HG03432 (cell line): ENCODE results near the gene WDR55.
"Not testable (repeated sequence)": the region's sequence is repeated elsewhere in the genome, so short reads cannot be mapped to it uniquely, and the experiment has no call there.

Source experiments
- ATAC-seq: cut with Tn5 transposase; IDR thresholded peaks from one replicate; pipeline ENCODE4 v1.9.1; 2021; ENCODE audit warnings: mild to moderate bottlenecking, moderate library complexity; ENCODE audit not compliant: unreplicated experiment

WDR55 gene

GRCh38 chr5:140647042-140647419 is 17.7 kb upstream of the WDR55 start:
- ATAC-seq: no peak

- no peak for ATAC-seq
Observed at GRCh38 chr5:140658870-140659269, 5.8 kb upstream of the WDR55 start.

- ATAC-seq: not testable (repeated sequence)
Observed at GRCh38 chr5:140660371-140660770, 4.3 kb upstream of the WDR55 start.

GRCh38 chr5:140664030-140664358 is 710 bp upstream of the WDR55 start:
- ATAC-seq: no peak

GRCh38 chr5:140671035-140671434 is 6.3 kb downstream of the WDR55 start:
- not testable (repeated sequence) for ATAC-seq

GRCh38 chr5:140671472-140672125 is 6.9 kb downstream of the WDR55 start:
- ATAC-seq: no peak

GRCh38 chr5:140672455-140673186 is 7.9 kb downstream of the WDR55 start:
- no peak for ATAC-seq

- ATAC-seq: no peak
Observed at GRCh38 chr5:140673187-140673976, 8.7 kb downstream of the WDR55 start, which contains the start of gene DND1. DND1 (minus strand) TSS chr5:140673576; CDS start chr5:140673542, 34 bp downstream.

GRCh38 chr5:140674211-140674610 is 9.5 kb downstream of the WDR55 start:
- ATAC-seq: no peak

- ATAC-seq: no peak
Observed at GRCh38 chr5:140674629-140675028, 9.9 kb downstream of the WDR55 start.

GRCh38 chr5:140677947-140678346 is 13.2 kb downstream of the WDR55 start:
- peak; percentile 75 for ATAC-seq

- no peak for ATAC-seq
Observed at GRCh38 chr5:140678993-140679392, 14.3 kb downstream of the WDR55 start.

GRCh38 chr5:140690376-140690932 is 25.8 kb downstream of the WDR55 start:
- no peak for ATAC-seq

GRCh38 chr5:140690941-140691924 is 26.5 kb downstream of the WDR55 start, which contains the start of the genes HARS1 and HARS2:
HARS1 (minus strand) TSS chr5:140691370; CDS start chr5:140691304, 66 bp downstream.
HARS2 (plus strand) TSS chr5:140691455; CDS start chr5:140691649, 194 bp downstream.
- ATAC-seq: peak; percentile 98

GRCh38 chr5:140694276-140694675 is 29.6 kb downstream of the WDR55 start:
- no peak for ATAC-seq

- no peak for ATAC-seq
Observed at GRCh38 chr5:140696891-140697492, 32.3 kb downstream of the WDR55 start.

- ATAC-seq: peak; percentile 99
Observed at GRCh38 chr5:140700177-140701144, 35.8 kb downstream of the WDR55 start, which contains the start of gene ZMAT2. ZMAT2 (plus strand) TSS chr5:140700447; CDS start chr5:140700461, 14 bp downstream.

- ATAC-seq: no peak
Observed at GRCh38 chr5:140707812-140708211, 43.1 kb downstream of the WDR55 start.
